ENCODE results near the gene NNAT.
"Not testable (repeated sequence)": the region's sequence is repeated elsewhere in the genome, so short reads cannot be mapped to it uniquely, and the experiment has no call there.

DNA sequence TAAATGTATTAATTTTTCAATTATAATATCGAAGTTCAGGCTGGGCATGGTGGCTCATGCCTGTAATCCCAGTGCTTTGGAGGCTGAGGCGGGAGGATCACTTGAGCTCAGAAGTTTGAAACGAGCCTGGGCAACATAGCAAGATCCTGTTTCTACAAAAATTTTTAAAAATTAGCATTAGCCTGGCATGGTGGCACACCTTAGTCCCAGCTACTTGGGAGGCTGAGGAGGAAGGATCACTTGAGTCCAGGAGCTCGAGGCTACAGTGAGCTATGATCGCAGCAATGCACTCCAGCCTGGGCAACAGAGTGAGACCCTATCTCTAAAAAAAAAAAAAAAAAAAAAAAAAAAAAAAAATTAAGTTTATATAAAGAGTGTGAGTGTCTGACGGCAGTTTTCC, 48.6 kb upstream of the NNAT start:
- TF ChIP-seq, protein P1, sequence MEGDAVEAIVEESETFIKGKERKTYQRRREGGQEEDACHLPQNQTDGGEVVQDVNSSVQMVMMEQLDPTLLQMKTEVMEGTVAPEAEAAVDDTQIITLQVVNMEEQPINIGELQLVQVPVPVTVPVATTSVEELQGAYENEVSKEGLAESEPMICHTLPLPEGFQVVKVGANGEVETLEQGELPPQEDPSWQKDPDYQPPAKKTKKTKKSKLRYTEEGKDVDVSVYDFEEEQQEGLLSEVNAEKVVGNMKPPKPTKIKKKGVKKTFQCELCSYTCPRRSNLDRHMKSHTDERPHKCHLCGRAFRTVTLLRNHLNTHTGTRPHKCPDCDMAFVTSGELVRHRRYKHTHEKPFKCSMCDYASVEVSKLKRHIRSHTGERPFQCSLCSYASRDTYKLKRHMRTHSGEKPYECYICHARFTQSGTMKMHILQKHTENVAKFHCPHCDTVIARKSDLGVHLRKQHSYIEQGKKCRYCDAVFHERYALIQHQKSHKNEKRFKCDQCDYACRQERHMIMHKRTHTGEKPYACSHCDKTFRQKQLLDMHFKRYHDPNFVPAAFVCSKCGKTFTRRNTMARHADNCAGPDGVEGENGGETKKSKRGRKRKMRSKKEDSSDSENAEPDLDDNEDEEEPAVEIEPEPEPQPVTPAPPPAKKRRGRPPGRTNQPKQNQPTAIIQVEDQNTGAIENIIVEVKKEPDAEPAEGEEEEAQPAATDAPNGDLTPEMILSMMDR (IDR thresholded peaks at IDR 0.05): not testable (repeated sequence)
- TF ChIP-seq EZH2 (IDR thresholded peaks at IDR 0.05; ENCODE audit: borderline replicate concordance, insufficient read depth, low read depth, low read length, poor library complexity, severe bottlenecking): not testable (repeated sequence)

Data from B cell (primary cell).